KMS-11 (cell line): ENCODE results near the gene GNB5.

ENCODE experiments used
- H2AFZ ChIP-seq: fragments of 200-600 bp; sonication (generic); 2 replicates; pipeline ENCODE4 v1.6.1; 2016; ENCODE audit warnings: antibody characterized with exemption, mixed run types, low read depth
- H3K27ac ChIP-seq: fragments of 200-600 bp; sonication (generic); 2 replicates; pipeline ENCODE4 v1.6.1; 2016; ENCODE audit warnings: mild to moderate bottlenecking, mixed run types
- H3K27me3 ChIP-seq: fragments of 200-600 bp; sonication (generic); 2 replicates; pipeline ENCODE4 v1.6.1; 2017; ENCODE audit warnings: mild to moderate bottlenecking, low read depth, mixed run types, moderate library complexity; ENCODE audit not compliant: insufficient read depth
- H3K36me3 ChIP-seq: fragments of 200-600 bp; sonication (generic); 2 replicates; pipeline ENCODE4 v1.6.1; 2017; ENCODE audit warnings: mild to moderate bottlenecking, mixed run types; ENCODE audit not compliant: insufficient read depth
- H3K4me1 ChIP-seq: fragments of 200-600 bp; sonication (generic); 2 replicates; pipeline ENCODE4 v1.6.1; 2016; ENCODE audit warnings: mild to moderate bottlenecking, low read depth, mixed run types; ENCODE audit not compliant: poor library complexity, severe bottlenecking
- H3K4me2 ChIP-seq: fragments of 200-600 bp; sonication (generic); 2 replicates; pipeline ENCODE4 v1.7.0; 2016; ENCODE audit warnings: mild to moderate bottlenecking, mixed run types
- H3K4me3 ChIP-seq: fragments of 200-600 bp; sonication (generic); IDR thresholded peaks from 2 replicates; pipeline ENCODE4 v1.6.1; 2017; ENCODE audit warnings: low read depth, low read length, mixed read lengths; ENCODE audit not compliant: insufficient read depth
- H3K79me2 ChIP-seq: fragments of 200-600 bp; sonication (generic); 2 replicates; pipeline ENCODE4 v1.6.1; 2016; ENCODE audit warnings: low read depth, mixed run types; ENCODE audit not compliant: insufficient read depth
- H3K9ac ChIP-seq: fragments of 200-600 bp; sonication (generic); 2 replicates; pipeline ENCODE4 v1.6.1; 2016; ENCODE audit warnings: mild to moderate bottlenecking, mixed run types
- H4K20me1 ChIP-seq: fragments of 200-600 bp; sonication (generic); 2 replicates; pipeline ENCODE4 v1.6.1; 2016; ENCODE audit warnings: mild to moderate bottlenecking, mixed run types; ENCODE audit not compliant: insufficient read depth
- TF ChIP-seq, protein P1 (sequence below): fragments of 200-600 bp; sonication (generic); conservative IDR thresholded peaks from 2 replicates; pipeline ENCODE4 v1.6.1; 2017; ENCODE audit warnings: low read depth, mild to moderate bottlenecking, antibody characterized with exemption, low read length, moderate library complexity, mixed read lengths

The GNB5 gene

DNA sequence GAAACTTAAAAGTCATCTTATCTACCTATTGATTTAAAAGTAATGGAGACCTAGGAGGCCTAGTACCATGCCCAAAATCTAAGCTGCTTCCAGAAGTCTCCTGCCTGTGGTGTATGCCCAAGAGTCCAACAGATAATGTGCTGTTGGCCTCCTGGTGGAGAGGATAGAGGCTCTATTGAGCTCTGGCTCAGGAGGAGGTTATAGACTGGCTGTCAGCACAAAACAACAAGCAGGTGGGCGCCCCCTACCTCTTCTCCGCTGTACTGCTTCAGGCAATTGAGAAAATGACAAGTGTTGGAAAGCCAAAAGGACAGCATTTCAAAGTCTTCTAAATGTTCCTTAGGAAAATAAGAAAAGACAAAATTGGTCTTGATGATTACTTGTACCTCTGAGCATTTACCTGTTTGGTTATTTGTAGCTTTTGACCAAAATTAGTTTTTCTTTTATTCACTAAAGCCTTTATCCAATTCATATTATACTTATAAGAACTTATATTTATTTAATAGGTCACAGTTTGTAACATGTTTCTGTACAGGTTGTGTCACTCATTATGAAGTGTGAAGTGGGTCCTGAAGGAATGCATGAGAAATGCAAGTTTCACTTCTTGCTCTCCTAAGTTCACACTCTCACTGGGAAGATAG is 17.2 kb upstream of the GNB5 start:
- H3K9ac ChIP-seq: no peak overlapping the region
- no peaks in the 10 kb centered on the region for H3K27me3 ChIP-seq
- H3K36me3 ChIP-seq: no peaks in the 10 kb centered on the region
- H2AFZ ChIP-seq: no peak overlapping the region
- H3K4me1 ChIP-seq: no peaks in the 10 kb centered on the region
- TF ChIP-seq, protein P1, sequence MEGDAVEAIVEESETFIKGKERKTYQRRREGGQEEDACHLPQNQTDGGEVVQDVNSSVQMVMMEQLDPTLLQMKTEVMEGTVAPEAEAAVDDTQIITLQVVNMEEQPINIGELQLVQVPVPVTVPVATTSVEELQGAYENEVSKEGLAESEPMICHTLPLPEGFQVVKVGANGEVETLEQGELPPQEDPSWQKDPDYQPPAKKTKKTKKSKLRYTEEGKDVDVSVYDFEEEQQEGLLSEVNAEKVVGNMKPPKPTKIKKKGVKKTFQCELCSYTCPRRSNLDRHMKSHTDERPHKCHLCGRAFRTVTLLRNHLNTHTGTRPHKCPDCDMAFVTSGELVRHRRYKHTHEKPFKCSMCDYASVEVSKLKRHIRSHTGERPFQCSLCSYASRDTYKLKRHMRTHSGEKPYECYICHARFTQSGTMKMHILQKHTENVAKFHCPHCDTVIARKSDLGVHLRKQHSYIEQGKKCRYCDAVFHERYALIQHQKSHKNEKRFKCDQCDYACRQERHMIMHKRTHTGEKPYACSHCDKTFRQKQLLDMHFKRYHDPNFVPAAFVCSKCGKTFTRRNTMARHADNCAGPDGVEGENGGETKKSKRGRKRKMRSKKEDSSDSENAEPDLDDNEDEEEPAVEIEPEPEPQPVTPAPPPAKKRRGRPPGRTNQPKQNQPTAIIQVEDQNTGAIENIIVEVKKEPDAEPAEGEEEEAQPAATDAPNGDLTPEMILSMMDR: peak; percentile 92
- H3K79me2 ChIP-seq: no peaks in the 10 kb centered on the region
- H3K4me2 ChIP-seq: no peak overlapping the region
- H3K27ac ChIP-seq: no peak overlapping the region
- H4K20me1 ChIP-seq: no peaks in the 10 kb centered on the region
- no peak overlapping the region for H3K4me3 ChIP-seq

DNA sequence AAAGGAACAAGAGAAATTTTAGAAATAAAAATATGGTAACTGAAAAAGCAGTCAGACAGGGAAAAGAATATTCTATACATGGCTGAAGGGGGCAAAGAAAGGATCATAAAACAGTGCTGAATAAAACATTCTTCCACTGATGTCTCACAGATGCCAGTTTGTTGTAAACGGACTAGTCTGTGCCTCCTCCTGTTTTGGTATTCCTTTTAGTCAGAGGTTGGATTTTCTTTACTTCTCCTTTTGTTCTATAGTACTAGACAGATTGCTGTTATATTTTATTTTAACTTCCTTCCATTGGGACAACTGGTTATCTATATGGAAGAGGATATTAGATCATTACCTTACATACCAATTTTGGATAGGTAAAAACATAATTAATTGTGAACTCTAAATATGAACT is 16.0 kb upstream of the GNB5 start:
- TF ChIP-seq, protein P1: no peak
- H2AFZ ChIP-seq: no peak overlapping the region
- no peak overlapping the region for H3K4me2 ChIP-seq
- no peaks in the 10 kb centered on the region for H3K4me1 ChIP-seq
- H3K27ac ChIP-seq: no peak overlapping the region
- H3K27me3 ChIP-seq: no peaks in the 10 kb centered on the region
- H3K4me3 ChIP-seq: no peak overlapping the region
- H3K36me3 ChIP-seq: no peaks in the 10 kb centered on the region
- no peak overlapping the region for H3K9ac ChIP-seq
- H4K20me1 ChIP-seq: no peaks in the 10 kb centered on the region
- no peaks in the 10 kb centered on the region for H3K79me2 ChIP-seq

DNA sequence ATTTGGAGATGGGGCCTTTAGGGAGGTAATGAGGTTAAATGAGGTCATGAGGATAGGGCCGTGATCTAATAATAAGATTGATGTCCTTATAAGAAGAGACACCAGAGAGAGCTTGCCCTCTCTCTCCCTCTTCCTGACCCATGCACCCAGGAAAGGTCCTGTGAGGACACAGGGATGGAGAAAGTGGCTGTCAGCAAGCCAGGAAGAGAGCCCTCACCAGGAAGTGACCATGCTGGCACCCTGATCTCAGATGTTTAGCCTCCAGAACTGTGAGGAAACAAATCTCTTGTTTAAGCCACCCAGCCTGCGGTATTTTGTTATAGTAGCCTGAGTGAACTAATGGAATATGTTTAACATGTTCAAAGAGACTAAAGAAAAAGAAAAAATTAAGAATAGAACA is 15.3 kb upstream of the GNB5 start:
- no peak overlapping the region for H3K4me2 ChIP-seq
- no peaks in the 10 kb centered on the region for H4K20me1 ChIP-seq
- no peak overlapping the region for H2AFZ ChIP-seq
- H3K27ac ChIP-seq: no peak overlapping the region
- no peak overlapping the region for H3K4me3 ChIP-seq
- no peaks in the 10 kb centered on the region for H3K79me2 ChIP-seq
- no peaks in the 10 kb centered on the region for H3K27me3 ChIP-seq
- no peak overlapping the region for H3K9ac ChIP-seq
- no peaks in the 10 kb centered on the region for H3K36me3 ChIP-seq
- no peaks in the 10 kb centered on the region for H3K4me1 ChIP-seq
- TF ChIP-seq, protein P1: no peak

DNA sequence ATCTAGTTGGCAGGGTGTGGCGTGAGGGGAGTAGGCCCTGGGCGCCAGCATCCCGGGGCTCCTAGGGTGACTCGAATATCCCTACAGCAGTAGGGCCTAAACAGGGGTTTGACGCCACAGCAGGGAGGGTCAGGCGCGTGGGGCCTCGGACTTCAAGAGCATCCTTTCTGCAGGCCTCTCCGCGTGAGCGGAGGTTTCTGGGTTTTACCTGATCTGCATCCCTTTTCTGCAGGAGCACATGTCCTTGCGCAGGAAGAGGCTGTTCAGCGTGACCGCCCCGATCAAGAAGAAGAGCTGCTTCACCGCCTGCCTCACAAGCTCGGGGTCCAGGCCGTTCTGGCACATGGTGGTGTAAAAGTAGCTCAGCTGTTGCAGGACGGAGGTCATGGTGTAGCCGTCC is 13.5 kb upstream of the GNB5 start:
- H2AFZ ChIP-seq: no peak overlapping the region
- no peaks in the 10 kb centered on the region for H3K79me2 ChIP-seq
- no peaks in the 10 kb centered on the region for H3K27me3 ChIP-seq
- no peak overlapping the region for H3K9ac ChIP-seq
- TF ChIP-seq, protein P1: no peak
- H3K4me1 ChIP-seq: no peaks in the 10 kb centered on the region
- no peaks in the 10 kb centered on the region for H3K36me3 ChIP-seq
- no peaks in the 10 kb centered on the region for H4K20me1 ChIP-seq
- no peak overlapping the region for H3K4me3 ChIP-seq
- no peak overlapping the region for H3K4me2 ChIP-seq
- H3K27ac ChIP-seq: no peak overlapping the region
